NCI-H1930 (cell line): Measurements from ENCODE around the gene CACNA1C.
"Not testable (repeated sequence)": the region's sequence is repeated elsewhere in the genome, so short reads cannot be mapped to it uniquely, and the experiment has no call there.

Experiments used
- DNase-seq, 2 experiments: peaks; one replicate each; lab custom pipeline; 2025; lab: John Stamatoyannopoulos, UW

Gene CACNA1C

GRCh38 chr12:2076196-2076570 lies 23.4 kb downstream of the CACNA1C start:
- no peak for DNase-seq

GRCh38 chr12:2076728-2077127 lies 23.9 kb downstream of the CACNA1C start:
- DNase-seq = no peak

- no peak for DNase-seq
Observed at GRCh38 chr12:2080604-2081003, 27.8 kb downstream of the CACNA1C start.

GRCh38 chr12:2082321-2082720 lies 29.5 kb downstream of the CACNA1C start:
- DNase-seq = no peak

GRCh38 chr12:2083008-2083407 lies 30.2 kb downstream of the CACNA1C start:
- DNase-seq = no peak

GRCh38 chr12:2083561-2083960 lies 30.8 kb downstream of the CACNA1C start:
- DNase-seq = no peak

- DNase-seq = no peak
Observed at GRCh38 chr12:2084553-2085296, 31.9 kb downstream of the CACNA1C start.

GRCh38 chr12:2092354-2092753 lies 39.6 kb downstream of the CACNA1C start:
- no peak for DNase-seq

GRCh38 chr12:2092890-2093289 lies 40.1 kb downstream of the CACNA1C start:
- no peak for DNase-seq

- DNase-seq = no peak
Observed at GRCh38 chr12:2094597-2094996, 41.8 kb downstream of the CACNA1C start.

GRCh38 chr12:2095878-2096277 lies 43.1 kb downstream of the CACNA1C start:
- DNase-seq = no peak

- no peak for DNase-seq
Observed at GRCh38 chr12:2097617-2098016, 44.8 kb downstream of the CACNA1C start.

GRCh38 chr12:2098852-2099251 lies 46.1 kb downstream of the CACNA1C start:
- DNase-seq = no peak

- DNase-seq = no peak
Observed at GRCh38 chr12:2099595-2099994, 46.8 kb downstream of the CACNA1C start.

GRCh38 chr12:2101359-2101758 lies 48.6 kb downstream of the CACNA1C start:
- DNase-seq = no peak

- no peak for DNase-seq
Observed at GRCh38 chr12:2101771-2102170, 49.0 kb downstream of the CACNA1C start.

- DNase-seq = not testable (repeated sequence)
Observed at GRCh38 chr12:2102736-2103135, 49.9 kb downstream of the CACNA1C start.

GRCh38 chr12:2105387-2105786 lies 52.6 kb downstream of the CACNA1C start:
- not testable (repeated sequence) for DNase-seq

GRCh38 chr12:2108166-2108565 lies 55.4 kb downstream of the CACNA1C start:
- DNase-seq = no peak

GRCh38 chr12:2108975-2109671 lies 56.3 kb downstream of the CACNA1C start:
- DNase-seq = no peak

GRCh38 chr12:2110127-2110526 lies 57.3 kb downstream of the CACNA1C start:
- DNase-seq = no peak

- no peak for DNase-seq
Observed at GRCh38 chr12:2110849-2111566, 58.2 kb downstream of the CACNA1C start.

GRCh38 chr12:2111826-2112225 lies 59.0 kb downstream of the CACNA1C start:
- no peak for DNase-seq
